Activated CD8-positive, alpha-beta T cell treated with anti-CD3 and anti-CD28 coated beads for 36 hours (primary cell): ENCODE results near the gene SLC39A11. TPM values are rescaled to one million over a fixed set of nuclear protein-coding genes. Genes with fewer than 3 reads are reported as not detected.

Source experiments
- ATAC-seq: fragments of 200-7000 bp; cut with Tn5 transposase; one replicate; pipeline ENCODE4 v1.10.0; 2021; ENCODE audit warnings: mild to moderate bottlenecking, moderate library complexity
- CTCF ChIA-PET: fragments of 350-600 bp; sonication (Branson Sonifier 250); formaldehyde crosslinking; loops from one replicate; lab custom pipeline; 2021; ENCODE audit warnings: antibody characterized with exemption; lab: Charles Lee
- POLR2A ChIA-PET: fragments of 350-600 bp; sonication (Branson Sonifier 250); formaldehyde crosslinking; loops from one replicate; lab custom pipeline; 2021; ENCODE audit warnings: antibody characterized with exemption; lab: Charles Lee
- DNase-seq: peaks from one replicate; pipeline ENCODE4 v3.0.0-alpha.2; 2020
- H3K27ac Mint-ChIP-seq: one replicate; pipeline ENCODE4 v1.8.0; 2021; ENCODE audit warnings: mild to moderate bottlenecking, mixed read lengths
- H3K27me3 Mint-ChIP-seq: one replicate; pipeline ENCODE4 v1.8.0; 2021; ENCODE audit warnings: mixed read lengths
- H3K36me3 Mint-ChIP-seq: one replicate; pipeline ENCODE4 v1.8.0; 2021; ENCODE audit warnings: low read depth, mixed read lengths
- H3K4me1 Mint-ChIP-seq: one replicate; pipeline ENCODE4 v1.8.0; 2021; ENCODE audit warnings: low read depth, mixed read lengths
- H3K4me3 Mint-ChIP-seq: one replicate; pipeline ENCODE4 v1.8.0; 2021; ENCODE audit warnings: mild to moderate bottlenecking, moderate library complexity, mixed read lengths
- H3K9me3 Mint-ChIP-seq: one replicate; pipeline ENCODE4 v1.8.0; 2021; ENCODE audit warnings: mixed read lengths
- CTCF ChIP-seq: fragments of 200-600 bp; IDR thresholded peaks from one replicate; pipeline ENCODE4 v1.8.0; 2022; ENCODE audit warnings: antibody characterized with exemption, mild to moderate bottlenecking
- intact Hi-C: fragments of 100-400 bp; cut with micrococcal nuclease; formaldehyde crosslinking; loops from one replicate; pipeline ENCODE4 v1.10.0; 2022
- total RNA-seq, 2 experiments: library from RNA; stranded (reverse); gene quantifications; one replicate each; pipeline ENCODE4 v1.2.3, GENCODE V29; 2021

Gene SLC39A11
- total RNA-seq, 2 experiments from 2014 or later, result 14.4 to 14.9 TPM

- no peak for DNase-seq
- intact Hi-C loops, result no loop called here
- no peak overlapping the region for H3K27ac Mint-ChIP-seq
- ChIA-PET POLR2A (no interaction called here), CTCF (no interaction called here)
- no peaks in the 10 kb centered on the region for H3K4me1 Mint-ChIP-seq
- H3K9me3 Mint-ChIP-seq, result peaks cover 8% of the 10 kb centered on the region
- H3K36me3 Mint-ChIP-seq, result peaks cover 17% of the 10 kb centered on the region
- no peaks in the 10 kb centered on the region for H3K27me3 Mint-ChIP-seq
- TF ChIP-seq CTCF, result no peak
- H3K4me3 Mint-ChIP-seq, result no peak overlapping the region
- ATAC-seq, result no peak
These were observed 53.2 kb downstream of the SLC39A11 start for GRCh38 chr17:73039282-73039681.

GRCh38 chr17:73031472-73031871 lies 61.0 kb downstream of the SLC39A11 start:
- no peaks in the 10 kb centered on the region for H3K4me1 Mint-ChIP-seq
- H3K36me3 Mint-ChIP-seq, result peaks cover 21% of the 10 kb centered on the region
- H3K27me3 Mint-ChIP-seq, result no peaks in the 10 kb centered on the region
- H3K9me3 Mint-ChIP-seq, result no peaks in the 10 kb centered on the region
- no peak for TF ChIP-seq CTCF
- DNase-seq (no peak), ATAC-seq (no peak)
- POLR2A ChIA-PET, result no interaction called here
- intact Hi-C loops, result no loop called here
- H3K4me3 Mint-ChIP-seq, result no peak overlapping the region
- H3K27ac Mint-ChIP-seq, result no peak overlapping the region
- CTCF ChIA-PET, result no interaction called here

- Mint-ChIP-seq H3K4me3 (no peak overlapping the region), H3K36me3 (peaks cover 22% of the 10 kb centered on the region), H3K27ac (no peak overlapping the region), H3K4me1 (no peaks in the 10 kb centered on the region), H3K9me3 (no peaks in the 10 kb centered on the region), H3K27me3 (no peaks in the 10 kb centered on the region)
- no peak for DNase-seq
- TF ChIP-seq CTCF, result no peak
- ATAC-seq, result no peak
- CTCF ChIA-PET, result no interaction called here
- intact Hi-C loops, result no loop called here
- POLR2A ChIA-PET, result no interaction called here
These were observed 61.5 kb downstream of the SLC39A11 start for GRCh38 chr17:73030995-73031394.

GRCh38 chr17:73030501-73030921 lies 62.0 kb downstream of the SLC39A11 start:
- no peak for TF ChIP-seq CTCF
- H3K9me3 Mint-ChIP-seq, result no peaks in the 10 kb centered on the region
- no peaks in the 10 kb centered on the region for H3K4me1 Mint-ChIP-seq
- H3K27ac Mint-ChIP-seq, result no peak overlapping the region
- no peaks in the 10 kb centered on the region for H3K27me3 Mint-ChIP-seq
- peaks cover 22% of the 10 kb centered on the region for H3K36me3 Mint-ChIP-seq
- DNase-seq, result no peak
- H3K4me3 Mint-ChIP-seq, result no peak overlapping the region
- POLR2A ChIA-PET, result no interaction called here
- intact Hi-C loops, result no loop called here
- CTCF ChIA-PET, result no interaction called here
- no peak for ATAC-seq

- DNase-seq (no peak), ATAC-seq (no peak)
- H3K36me3 Mint-ChIP-seq, result peaks cover 22% of the 10 kb centered on the region
- CTCF ChIA-PET, result no interaction called here
- H3K4me3 Mint-ChIP-seq, result no peak overlapping the region
- POLR2A ChIA-PET, result no interaction called here
- no peak overlapping the region for H3K27ac Mint-ChIP-seq
- no peaks in the 10 kb centered on the region for H3K4me1 Mint-ChIP-seq
- intact Hi-C loops, result no loop called here
- no peaks in the 10 kb centered on the region for H3K9me3 Mint-ChIP-seq
- TF ChIP-seq CTCF, result no peak
- no peaks in the 10 kb centered on the region for H3K27me3 Mint-ChIP-seq
These were observed 62.5 kb downstream of the SLC39A11 start for GRCh38 chr17:73029991-73030390.
